Esophagus muscularis mucosa (tissue), 3 donors: ENCODE measurements around the gene ELOVL6.

Source experiments
- POLR2A ChIP-seq: fragments of 450-650 bp; IDR thresholded peaks from one replicate; pipeline ENCODE4 v1.6.1; 2017; ENCODE audit warnings: antibody characterized with exemption, moderate library complexity, mild to moderate bottlenecking, low read depth
- TF ChIP-seq, protein P1 (sequence below), 3 experiments: fragments of 200-600 bp in 2 of 3; fragments of 450-650 bp in 1 of 3; sonication (generic) in 2 of 3; IDR thresholded peaks; one replicate each; pipeline ENCODE4 v1.5.1; 2017 to 2019; ENCODE audit warnings: antibody characterized with exemption in 3 of 3, mild to moderate bottlenecking in 2 of 3, moderate library complexity in 1 of 3

DNA sequence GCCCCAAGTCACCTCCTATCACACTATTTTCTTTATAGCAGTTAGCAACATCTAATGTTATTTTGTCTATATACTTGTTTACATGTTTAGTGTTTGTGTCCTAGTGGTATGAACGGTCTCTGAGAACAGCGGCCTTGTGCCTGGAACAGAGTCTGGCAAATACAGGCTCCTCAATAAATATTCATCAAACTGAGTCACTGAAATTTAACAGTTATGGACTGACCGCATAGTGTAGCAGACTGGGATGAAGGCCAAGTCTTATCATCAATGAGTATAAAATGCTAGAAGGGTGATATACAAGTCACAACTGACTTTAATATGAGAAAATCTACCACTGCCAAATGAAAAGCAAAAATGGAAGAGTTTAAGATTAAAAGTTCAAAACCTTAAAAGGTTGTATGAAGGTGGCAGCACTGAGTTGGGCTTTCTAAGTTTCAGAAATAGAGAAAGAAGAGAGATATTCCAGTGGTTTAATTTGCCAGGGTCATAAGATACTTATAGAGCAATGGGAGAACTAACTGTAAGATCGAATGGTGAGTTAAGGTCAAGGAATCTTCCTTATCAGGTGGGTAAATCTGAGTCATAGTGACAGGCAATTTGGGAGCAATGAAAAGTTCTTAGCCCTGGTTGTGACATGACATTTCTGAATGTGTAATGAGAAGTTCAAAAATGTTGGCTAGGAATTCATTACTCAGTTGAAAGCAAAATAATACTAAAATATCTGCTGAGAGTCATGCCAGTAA lies 34.9 kb downstream of the ELOVL6 start:
- no peak for TF ChIP-seq POLR2A
- TF ChIP-seq, protein P1, sequence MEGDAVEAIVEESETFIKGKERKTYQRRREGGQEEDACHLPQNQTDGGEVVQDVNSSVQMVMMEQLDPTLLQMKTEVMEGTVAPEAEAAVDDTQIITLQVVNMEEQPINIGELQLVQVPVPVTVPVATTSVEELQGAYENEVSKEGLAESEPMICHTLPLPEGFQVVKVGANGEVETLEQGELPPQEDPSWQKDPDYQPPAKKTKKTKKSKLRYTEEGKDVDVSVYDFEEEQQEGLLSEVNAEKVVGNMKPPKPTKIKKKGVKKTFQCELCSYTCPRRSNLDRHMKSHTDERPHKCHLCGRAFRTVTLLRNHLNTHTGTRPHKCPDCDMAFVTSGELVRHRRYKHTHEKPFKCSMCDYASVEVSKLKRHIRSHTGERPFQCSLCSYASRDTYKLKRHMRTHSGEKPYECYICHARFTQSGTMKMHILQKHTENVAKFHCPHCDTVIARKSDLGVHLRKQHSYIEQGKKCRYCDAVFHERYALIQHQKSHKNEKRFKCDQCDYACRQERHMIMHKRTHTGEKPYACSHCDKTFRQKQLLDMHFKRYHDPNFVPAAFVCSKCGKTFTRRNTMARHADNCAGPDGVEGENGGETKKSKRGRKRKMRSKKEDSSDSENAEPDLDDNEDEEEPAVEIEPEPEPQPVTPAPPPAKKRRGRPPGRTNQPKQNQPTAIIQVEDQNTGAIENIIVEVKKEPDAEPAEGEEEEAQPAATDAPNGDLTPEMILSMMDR (IDR thresholded peaks at IDR 0.05), result no peak
